Measurements from ENCODE around the gene MAP3K20.
"Not testable (repeated sequence)": the region's sequence is repeated elsewhere in the genome, so short reads cannot be mapped to it uniquely, and the experiment has no call there.

MAP3K20 gene

DNA sequence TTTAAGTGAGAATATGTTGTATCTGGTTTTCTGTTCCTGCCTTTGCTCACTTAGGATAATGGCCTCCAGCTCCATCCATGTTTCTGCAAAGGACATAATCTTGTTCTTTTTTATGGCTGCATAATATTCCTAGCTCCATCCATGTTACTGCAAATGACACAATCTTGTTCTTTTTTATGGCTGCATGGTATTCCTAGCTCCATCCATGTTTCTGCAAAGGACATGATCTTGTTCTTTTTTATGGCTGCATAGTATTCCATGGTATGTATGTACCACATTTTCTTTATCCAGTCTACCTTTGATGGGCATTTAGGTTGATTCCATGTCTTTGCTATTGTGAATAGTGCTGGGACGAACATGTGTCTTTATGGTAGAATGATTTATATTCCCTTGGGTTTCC, 87.7 kb downstream of the MAP3K20 start:
- DNase-seq: not testable (repeated sequence)

DNA sequence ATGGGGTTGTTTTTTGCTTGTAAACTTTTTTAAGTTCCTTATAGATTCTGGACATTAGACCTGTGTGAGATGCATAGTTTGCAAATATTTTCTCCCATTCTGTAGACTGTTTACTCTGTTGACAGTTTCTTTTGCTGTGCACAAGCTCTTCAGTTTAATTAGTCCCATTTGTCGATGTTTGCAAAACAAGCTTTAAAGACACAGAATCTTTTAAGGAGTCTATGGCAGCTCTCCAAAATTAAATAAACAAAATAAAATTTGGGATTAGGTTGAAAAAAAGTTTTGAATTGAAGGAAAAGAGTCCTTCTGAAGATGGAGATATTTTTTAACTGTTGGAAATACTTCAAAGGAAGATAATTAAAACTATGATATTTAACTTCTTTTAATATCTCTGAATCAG, 88.8 kb downstream of the MAP3K20 start:
- no peak for DNase-seq

GRCh38 chr2:173165443-173166238, 90.0 kb downstream of the MAP3K20 start:
- DNase-seq: no peak

DNA sequence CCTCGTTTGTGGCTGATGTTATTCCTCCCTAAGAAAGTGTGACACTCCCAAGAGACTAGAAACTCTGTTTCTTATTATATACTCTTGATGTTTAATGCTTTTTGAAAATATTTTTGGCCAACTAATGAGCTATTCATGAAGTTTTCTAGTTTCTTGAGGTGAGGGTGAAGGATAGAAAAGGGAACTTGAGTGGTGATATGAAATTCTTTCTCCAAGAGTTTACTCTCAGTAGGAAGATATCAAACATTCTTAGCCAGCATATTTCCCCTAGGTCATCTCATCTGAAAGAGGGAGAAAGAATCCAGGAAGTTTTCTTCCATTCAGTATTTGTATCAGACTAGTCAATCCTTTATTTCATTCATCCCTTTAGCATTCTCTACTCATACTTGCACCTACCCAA, 95.7 kb downstream of the MAP3K20 start:
- no peak for DNase-seq

DNA sequence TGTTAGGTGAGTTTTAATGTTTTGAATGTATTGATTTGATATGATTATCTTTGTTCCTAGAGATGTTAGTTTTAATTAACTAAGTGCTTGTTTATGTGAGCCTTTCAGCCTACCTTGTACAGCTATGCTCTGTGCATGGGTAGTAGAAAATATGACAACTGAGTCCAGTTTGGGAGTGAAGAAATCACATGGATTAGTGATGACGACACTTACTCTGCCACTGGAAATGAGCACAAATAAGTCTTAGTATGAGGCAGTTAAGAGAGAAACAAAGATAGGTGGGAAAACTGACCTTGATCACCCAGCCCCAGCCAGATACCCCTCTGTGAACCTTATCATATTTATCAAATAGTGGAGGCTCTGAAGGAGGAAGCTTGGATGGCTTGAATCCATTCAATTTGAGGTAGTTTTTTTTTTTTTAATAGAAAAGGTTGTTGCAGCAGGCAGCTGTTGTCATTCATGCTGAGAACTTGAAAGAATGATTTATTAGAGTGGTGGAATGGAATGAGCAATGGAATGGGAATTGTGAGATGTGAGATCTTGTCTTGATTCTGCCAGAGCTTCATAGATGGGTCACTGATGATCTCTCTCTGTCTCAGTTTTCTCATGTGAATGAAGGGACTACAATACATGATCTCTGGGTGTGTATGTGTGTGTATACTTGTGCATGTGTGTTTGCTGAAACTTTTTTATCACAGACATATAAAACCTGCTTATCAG, 96.4 kb downstream of the MAP3K20 start:
- no peak for DNase-seq

DNA sequence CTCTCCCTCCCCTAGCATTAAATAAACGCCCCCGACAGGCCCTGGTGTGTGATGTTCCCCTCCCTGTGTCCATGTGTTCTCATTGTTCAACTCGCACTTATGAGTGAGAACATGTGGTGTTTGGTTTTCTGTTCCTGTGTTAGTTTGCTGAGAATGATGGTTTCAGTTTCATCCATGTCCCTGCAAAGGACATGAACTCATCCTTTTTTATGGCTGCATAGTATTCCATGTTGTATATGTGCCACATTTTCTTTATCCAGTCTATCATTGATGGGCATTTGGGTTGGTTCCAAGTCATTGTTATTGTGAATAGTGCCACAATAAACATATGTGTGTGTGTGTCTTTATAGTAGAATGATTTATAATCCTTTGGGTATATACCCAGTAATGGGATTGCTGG, 98.7 kb downstream of the MAP3K20 start:
- not testable (repeated sequence) for DNase-seq

- DNase-seq: no peak
These were observed 99.6 kb downstream of the MAP3K20 start for GRCh38 chr2:173175222-173175621.

DNA sequence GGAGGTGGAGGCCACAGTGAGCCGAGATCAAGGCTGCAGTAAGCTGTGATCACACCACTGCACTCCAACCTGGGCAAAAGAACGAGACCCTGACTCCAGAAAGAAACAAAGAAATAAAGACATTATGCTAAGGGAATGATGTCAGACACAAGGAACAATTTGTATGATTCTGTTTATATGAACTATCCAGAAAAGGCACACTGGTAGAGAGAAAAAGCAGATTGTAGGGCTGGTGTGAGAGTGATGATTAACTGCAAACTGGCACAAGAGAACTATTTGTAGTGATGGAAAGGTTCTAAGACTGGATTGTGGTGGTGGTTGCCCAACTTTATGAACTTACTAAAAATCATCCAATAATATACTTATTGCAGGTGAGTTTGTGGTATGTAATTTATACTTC, 106.3 kb downstream of the MAP3K20 start:
- DNase-seq: no peak

GRCh38 chr2:173184031-173185004, 108.7 kb downstream of the MAP3K20 start:
- no peak for DNase-seq

DNA sequence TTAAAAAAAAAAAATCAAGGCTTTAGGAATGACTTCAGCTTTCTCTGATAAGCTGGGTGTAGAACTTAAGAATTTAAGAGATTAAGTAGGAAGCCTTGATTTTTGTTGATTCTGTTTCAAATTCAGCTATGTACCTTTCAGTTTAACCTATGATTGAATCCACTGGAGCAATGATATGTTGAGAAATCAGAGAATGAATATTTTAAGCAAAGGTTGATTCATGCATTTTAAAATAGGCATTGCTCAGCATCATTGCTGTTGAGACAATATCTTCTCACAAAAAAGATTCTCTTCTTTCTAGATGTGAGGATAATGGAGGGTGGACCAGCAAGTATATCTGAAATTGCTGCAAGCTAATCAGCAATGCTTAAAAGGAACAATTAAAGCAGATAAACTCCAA, 109.8 kb downstream of the MAP3K20 start:
- no peak for DNase-seq

- DNase-seq: no peak
These were observed 112.5 kb downstream of the MAP3K20 start for GRCh38 chr2:173187941-173188788.

GRCh38 chr2:173191601-173192000, 116.0 kb downstream of the MAP3K20 start:
- no peak for DNase-seq

DNA sequence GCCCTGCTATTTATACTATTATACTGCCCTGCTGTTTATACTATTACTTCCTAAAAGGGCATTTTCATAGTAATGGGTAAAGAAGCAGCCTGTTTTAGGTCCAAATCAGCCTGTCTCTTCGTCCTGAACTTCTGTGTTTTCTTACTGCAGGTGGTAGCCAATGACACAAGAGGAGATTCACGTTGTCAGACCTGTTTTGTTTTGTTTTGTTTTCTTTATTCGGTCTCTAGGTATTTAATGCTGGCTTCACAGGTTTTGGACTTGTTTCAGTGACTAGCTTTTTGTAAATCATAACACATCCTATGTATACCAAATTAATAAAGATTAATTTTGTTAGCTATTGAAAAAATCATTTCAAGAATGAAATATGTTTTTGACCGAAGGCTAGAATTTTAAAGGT, 116.4 kb downstream of the MAP3K20 start:
- no peak for DNase-seq

GRCh38 chr2:173193925-173194324, 118.3 kb downstream of the MAP3K20 start:
- DNase-seq: no peak

GRCh38 chr2:173195100-173195499, 119.5 kb downstream of the MAP3K20 start:
- no peak for DNase-seq

DNA sequence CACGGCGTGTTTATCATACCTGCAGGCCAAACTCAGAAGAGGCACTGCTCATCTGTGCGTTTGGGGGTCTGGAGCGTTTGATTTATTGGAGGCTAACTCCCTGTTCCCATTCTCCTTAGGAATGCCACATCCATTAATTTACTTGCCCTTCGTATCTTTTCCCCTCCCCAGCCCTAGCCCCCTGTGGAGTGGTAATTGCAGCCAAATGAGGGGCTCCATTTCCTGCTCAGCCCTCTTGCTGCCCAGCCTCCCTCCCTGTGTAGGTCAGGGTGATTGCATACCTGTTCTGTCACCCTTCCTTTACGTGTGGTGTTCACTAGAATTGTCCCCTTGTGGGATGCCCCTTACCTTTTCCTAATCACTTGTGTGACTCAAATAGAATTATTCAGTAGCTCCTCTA, 120.4 kb downstream of the MAP3K20 start:
- no peak for DNase-seq

GRCh38 chr2:173196638-173197037, 121.0 kb downstream of the MAP3K20 start:
- DNase-seq: no peak

DNA sequence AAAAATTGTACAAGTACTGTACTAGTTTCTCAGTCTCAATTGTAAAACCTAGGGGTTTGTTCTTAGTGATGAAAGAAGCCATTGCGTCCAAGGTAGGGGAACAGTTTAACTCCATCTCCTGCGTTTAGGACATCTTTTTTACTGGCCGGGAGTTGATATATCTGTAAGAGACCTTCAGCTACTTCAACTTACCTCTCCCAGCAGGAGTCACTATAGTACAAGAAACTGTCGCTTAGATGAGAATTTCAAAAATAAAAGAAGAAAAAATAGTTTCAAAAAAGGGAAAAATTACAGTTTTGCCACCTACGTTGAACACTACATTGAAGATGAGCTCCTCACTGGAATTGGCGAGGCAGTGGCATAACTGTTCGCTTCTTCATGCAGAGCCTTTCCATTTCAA, 122.7 kb downstream of the MAP3K20 start:
- no peak for DNase-seq

GRCh38 chr2:173199294-173199693, 123.6 kb downstream of the MAP3K20 start:
- DNase-seq: no peak

GRCh38 chr2:173202570-173202969, 126.9 kb downstream of the MAP3K20 start:
- DNase-seq: no peak

- DNase-seq: no peak
These were observed 128.7 kb downstream of the MAP3K20 start for GRCh38 chr2:173204316-173204715.

GRCh38 chr2:173205375-173205774, 129.7 kb downstream of the MAP3K20 start:
- DNase-seq: no peak
